Measurements from ENCODE around the gene KRTAP20-4. TPM values are rescaled to one million over a fixed set of nuclear protein-coding genes. Genes with fewer than 3 reads are reported as not detected.

KRTAP20-4 gene
- total RNA-seq, 4 donors from 2014 or later = not detected

DNA sequence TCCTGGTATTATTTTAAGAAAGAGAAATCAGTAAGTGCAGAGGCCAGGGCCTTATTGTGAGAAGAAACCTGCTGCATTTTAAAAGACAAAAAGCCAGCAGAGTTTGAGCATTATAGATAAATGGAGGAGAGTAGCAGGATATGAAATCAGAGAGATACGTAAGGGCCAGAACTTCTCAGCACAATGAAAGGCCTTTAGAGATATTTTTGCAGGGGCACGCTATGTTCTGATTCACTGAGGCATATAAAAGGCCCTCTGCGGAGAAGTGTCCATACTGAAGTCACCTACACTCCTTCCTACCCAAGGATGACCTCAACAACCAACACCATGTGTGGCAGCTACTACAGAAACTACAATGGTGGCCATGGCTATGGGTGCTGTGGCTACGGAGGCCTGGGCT lies 28.3 kb upstream of the KRTAP20-4 start, which contains the start of gene KRTAP6-3:
TSS of gene KRTAP6-3 (plus strand) at position 301 of the 400 bp plus-strand sequence. CDS start at position 307, 6 bp downstream.
- TF ChIP-seq POLR2A (IDR thresholded peaks at IDR 0.05) = no peak
- Histone ChIP-seq H3K4me1 (no peaks in the 10 kb centered on the region), H3K36me3 (no peaks in the 10 kb centered on the region), H3K27ac (no peak within 1 kb of the TSS), H3K9me3 (no peaks in the 10 kb centered on the region), H3K27me3 (no peaks in the 10 kb centered on the region), H3K4me3 (no peak within 1 kb of the TSS)
- no peak for DNase-seq

DNA sequence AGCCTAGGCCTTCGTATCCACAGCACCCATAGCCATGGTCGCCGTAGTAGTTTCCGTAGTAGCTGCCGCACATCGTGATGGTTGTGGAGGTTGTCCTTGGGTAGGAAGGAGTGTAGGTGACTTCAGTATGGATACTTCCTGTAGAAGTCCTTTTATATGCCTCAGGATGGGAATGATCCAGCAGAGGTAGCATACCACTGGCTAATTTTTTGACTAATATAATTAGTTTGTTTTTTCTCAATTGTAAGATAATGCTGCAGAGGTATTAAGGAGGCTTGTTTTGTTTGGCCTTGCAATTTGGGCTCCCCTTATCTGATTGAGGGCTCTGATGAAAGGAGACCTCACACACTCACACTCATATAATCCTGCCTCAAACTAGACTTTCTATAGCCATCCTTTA lies 21.6 kb upstream of the KRTAP20-4 start, which contains the start of gene KRTAP6-2:
TSS of gene KRTAP6-2 (minus strand) at position 101 of the 400 bp plus-strand sequence. CDS start at position 73, 28 bp downstream.
- H3K4me1 ChIP-seq = no peaks in the 10 kb centered on the region
- TF ChIP-seq POLR2A (IDR thresholded peaks at IDR 0.05) = no peak
- TF ChIP-seq, protein P1, sequence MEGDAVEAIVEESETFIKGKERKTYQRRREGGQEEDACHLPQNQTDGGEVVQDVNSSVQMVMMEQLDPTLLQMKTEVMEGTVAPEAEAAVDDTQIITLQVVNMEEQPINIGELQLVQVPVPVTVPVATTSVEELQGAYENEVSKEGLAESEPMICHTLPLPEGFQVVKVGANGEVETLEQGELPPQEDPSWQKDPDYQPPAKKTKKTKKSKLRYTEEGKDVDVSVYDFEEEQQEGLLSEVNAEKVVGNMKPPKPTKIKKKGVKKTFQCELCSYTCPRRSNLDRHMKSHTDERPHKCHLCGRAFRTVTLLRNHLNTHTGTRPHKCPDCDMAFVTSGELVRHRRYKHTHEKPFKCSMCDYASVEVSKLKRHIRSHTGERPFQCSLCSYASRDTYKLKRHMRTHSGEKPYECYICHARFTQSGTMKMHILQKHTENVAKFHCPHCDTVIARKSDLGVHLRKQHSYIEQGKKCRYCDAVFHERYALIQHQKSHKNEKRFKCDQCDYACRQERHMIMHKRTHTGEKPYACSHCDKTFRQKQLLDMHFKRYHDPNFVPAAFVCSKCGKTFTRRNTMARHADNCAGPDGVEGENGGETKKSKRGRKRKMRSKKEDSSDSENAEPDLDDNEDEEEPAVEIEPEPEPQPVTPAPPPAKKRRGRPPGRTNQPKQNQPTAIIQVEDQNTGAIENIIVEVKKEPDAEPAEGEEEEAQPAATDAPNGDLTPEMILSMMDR (IDR thresholded peaks at IDR 0.05) = no peak
- DNase-seq = no peak
- H3K27ac ChIP-seq = no peak within 1 kb of the TSS
- no peaks in the 10 kb centered on the region for H3K36me3 ChIP-seq
- H3K9me3 ChIP-seq = peaks cover 0 to 3% (median 0%) of the 10 kb centered on the region in 4 donors
- H3K4me3 ChIP-seq = no peak within 1 kb of the TSS
- H3K27me3 ChIP-seq = no peaks in the 10 kb centered on the region

DNA sequence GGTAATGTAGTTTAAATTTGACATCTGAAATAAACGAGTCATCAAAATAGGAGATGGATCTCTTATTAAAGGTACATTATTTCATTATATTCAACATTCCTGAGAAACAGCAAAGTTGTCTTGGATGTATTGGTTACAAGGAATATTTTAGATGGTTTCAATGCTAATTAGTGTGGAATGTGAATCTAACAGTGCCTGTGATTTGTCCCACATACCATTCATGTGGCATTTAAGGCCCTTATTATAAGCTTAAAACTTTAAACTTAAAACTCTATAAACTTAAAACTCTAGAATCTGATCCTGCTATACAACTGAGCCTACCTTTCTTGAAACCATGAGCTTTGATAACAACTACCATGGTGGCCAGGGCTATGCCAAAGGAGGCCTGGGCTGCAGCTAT lies 19.6 kb upstream of the KRTAP20-4 start, which contains the start of gene KRTAP22-1:
TSS of gene KRTAP22-1 (plus strand) at position 301 of the 400 bp plus-strand sequence.
- Histone ChIP-seq H3K4me1 (no peaks in the 10 kb centered on the region), H3K9me3 (peaks cover 0 to 3% (median 0%) of the 10 kb centered on the region in 4 donors), H3K4me3 (no peak within 1 kb of the TSS), H3K36me3 (no peaks in the 10 kb centered on the region), H3K27me3 (no peaks in the 10 kb centered on the region), H3K27ac (no peak within 1 kb of the TSS)
- no peak for TF ChIP-seq POLR2A (IDR thresholded peaks at IDR 0.05)
- TF ChIP-seq, protein P1 (IDR thresholded peaks at IDR 0.05) = no peak
- no peak for DNase-seq

DNA sequence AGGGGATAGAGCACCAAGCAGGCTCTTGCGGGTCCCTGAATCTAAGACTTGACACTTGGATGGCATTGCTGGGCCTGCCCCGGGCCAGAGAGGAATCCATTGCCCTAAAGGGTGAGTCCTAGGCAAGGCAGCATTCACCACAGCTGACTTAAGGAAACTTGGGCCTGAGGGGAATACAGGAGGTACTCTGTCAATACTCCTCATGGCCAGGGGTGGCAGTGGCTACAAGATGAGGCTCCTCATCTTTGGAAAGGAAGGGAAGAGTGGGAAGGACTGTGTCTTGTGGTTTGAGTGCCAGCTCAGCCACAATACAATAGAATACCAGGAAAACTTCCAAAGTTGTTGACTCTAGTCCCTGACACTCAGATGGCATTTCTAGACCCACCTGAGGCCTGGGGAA lies 14.5 kb upstream of the KRTAP20-4 start:
- TF ChIP-seq POLR2A (IDR thresholded peaks at IDR 0.05) = no peak
- TF ChIP-seq, protein P1 (IDR thresholded peaks at IDR 0.05) = no peak
- Histone ChIP-seq H3K27me3 (no peaks in the 10 kb centered on the region), H3K4me1 (no peaks in the 10 kb centered on the region), H3K4me3 (no peak overlapping the region), H3K36me3 (no peaks in the 10 kb centered on the region), H3K9me3 (no peaks in the 10 kb centered on the region), H3K27ac (no peak overlapping the region)
- DNase-seq = no peak

- Histone ChIP-seq H3K27ac (no peak overlapping the region), H3K27me3 (no peaks in the 10 kb centered on the region), H3K4me3 (no peak overlapping the region), H3K9me3 (no peaks in the 10 kb centered on the region), H3K36me3 (no peaks in the 10 kb centered on the region), H3K4me1 (no peaks in the 10 kb centered on the region)
- TF ChIP-seq POLR2A (IDR thresholded peaks at IDR 0.05) = no peak
- TF ChIP-seq, protein P1 (IDR thresholded peaks at IDR 0.05) = no peak
- DNase-seq = no peak
Observed at GRCh38 chr21:30612132-30612531, 8.3 kb upstream of the KRTAP20-4 start.

DNA sequence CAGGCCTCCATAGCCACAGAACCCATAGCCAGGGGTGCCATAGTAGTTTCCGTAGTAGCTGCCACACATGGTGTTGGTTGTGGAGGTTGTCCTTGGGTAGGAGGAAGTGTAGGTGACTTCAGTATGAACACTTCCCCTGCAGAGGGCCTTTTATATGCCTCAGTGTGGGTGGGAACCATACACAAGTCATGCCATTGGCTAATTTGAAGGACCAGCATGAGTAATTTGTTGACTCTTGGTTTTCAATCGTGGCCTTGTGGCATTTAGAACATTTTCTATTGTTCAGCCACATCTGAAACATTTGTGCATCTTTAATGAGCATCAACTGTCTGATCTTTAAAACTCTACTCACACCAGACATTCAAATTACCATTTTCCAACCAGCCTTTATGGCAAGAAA lies 6.6 kb upstream of the KRTAP20-4 start, which contains the start of gene KRTAP6-1:
TSS of gene KRTAP6-1 (minus strand) at position 95 of the 400 bp plus-strand sequence. CDS start at position 69, 26 bp downstream.
- no peaks in the 10 kb centered on the region for H3K9me3 ChIP-seq
- no peaks in the 10 kb centered on the region for H3K4me1 ChIP-seq
- DNase-seq = no peak
- H3K27me3 ChIP-seq = no peaks in the 10 kb centered on the region
- H3K27ac ChIP-seq = no peak within 1 kb of the TSS
- no peak within 1 kb of the TSS for H3K4me3 ChIP-seq
- TF ChIP-seq, protein P1 (IDR thresholded peaks at IDR 0.05) = no peak
- TF ChIP-seq POLR2A (IDR thresholded peaks at IDR 0.05) = no peak
- no peaks in the 10 kb centered on the region for H3K36me3 ChIP-seq

All from Peyer's patch (tissue), 4 donors.